ENCODE data around the gene FIBCD1.

Gene FIBCD1

GRCh38 chr9:130908878-130909355, 30.1 kb downstream of the FIBCD1 start:
- TF ChIP-seq FOXA1 (IDR thresholded peaks at IDR 0.05) (no peak), BHLHE40 (IDR thresholded peaks at IDR 0.05; ENCODE audit: borderline replicate concordance) (no peak), ELF4 (IDR thresholded peaks at IDR 0.05) (no peak), SUZ12 (IDR thresholded peaks at IDR 0.05) (no peak), TARDBP (IDR thresholded peaks at IDR 0.05) (no peak), PKNOX1 (IDR thresholded peaks at IDR 0.05) (no peak), ZNF384 (IDR thresholded peaks at IDR 0.05) (no peak), SP1 (IDR thresholded peaks at IDR 0.05) (no peak), ARNT (IDR thresholded peaks at IDR 0.05) (no peak), L3MBTL2 (conservative IDR thresholded peaks at IDR 0.05) (no peak), FOXM1 (IDR thresholded peaks at IDR 0.05; ENCODE audit: borderline replicate concordance) (no peak), CTBP1 (IDR thresholded peaks at IDR 0.05; ENCODE audit: borderline replicate concordance) (no peak), FOXK2 (IDR thresholded peaks at IDR 0.05) (no peak), LEF1 (IDR thresholded peaks at IDR 0.05; ENCODE audit: borderline replicate concordance) (no peak), HDGF (IDR thresholded peaks at IDR 0.05; ENCODE audit: borderline replicate concordance) (no peak)
- DNase-seq (ENCODE audit: extremely low spot score): no peak
- POLR2A ChIA-PET: no interaction called here
- CTCF ChIA-PET: no interaction called here

- CTCF ChIA-PET: interaction anchor here (1.1 kb wide), 1 partner anchor 38 kb away, joined by 3 read pairs; no protein-coding TSS in a partner anchor
- POLR2A ChIA-PET: no interaction called here
- TF ChIP-seq FOXK2 (IDR thresholded peaks at IDR 0.05) (no peak), NFRKB (IDR thresholded peaks at IDR 0.05) (no peak), FOXA1 (IDR thresholded peaks at IDR 0.05) (no peak), FOXM1 (IDR thresholded peaks at IDR 0.05; ENCODE audit: borderline replicate concordance) (no peak), TARDBP (IDR thresholded peaks at IDR 0.05) (no peak), ZNF384 (IDR thresholded peaks at IDR 0.05) (no peak), CTBP1 (IDR thresholded peaks at IDR 0.05; ENCODE audit: borderline replicate concordance) (no peak), BHLHE40 (IDR thresholded peaks at IDR 0.05; ENCODE audit: borderline replicate concordance) (no peak)
- no peak for DNase-seq (ENCODE audit: extremely low spot score)
Measured at GRCh38 chr9:130908146-130908877, 30.7 kb downstream of the FIBCD1 start.

GRCh38 chr9:130906735-130907416, 32.2 kb downstream of the FIBCD1 start:
- TF ChIP-seq FOXA1 (IDR thresholded peaks at IDR 0.05): no peak
- no peak for TF ChIP-seq ARNT (IDR thresholded peaks at IDR 0.05)
- no peak for TF ChIP-seq BHLHE40 (IDR thresholded peaks at IDR 0.05; ENCODE audit: borderline replicate concordance)
- TF ChIP-seq TARDBP (IDR thresholded peaks at IDR 0.05): no peak
- no peak for TF ChIP-seq SP1 (IDR thresholded peaks at IDR 0.05)
- no peak for TF ChIP-seq L3MBTL2 (conservative IDR thresholded peaks at IDR 0.05)
- TF ChIP-seq FOXK2 (IDR thresholded peaks at IDR 0.05): no peak
- ChIA-PET CTCF (no interaction called here), POLR2A (no interaction called here)
- no peak for DNase-seq (ENCODE audit: extremely low spot score)

- DNase-seq (ENCODE audit: extremely low spot score): no peak
- ChIA-PET CTCF (no interaction called here), POLR2A (no interaction called here)
- TF ChIP-seq BHLHE40 (IDR thresholded peaks at IDR 0.05; ENCODE audit: borderline replicate concordance): no peak
- no peak for TF ChIP-seq FOXM1 (IDR thresholded peaks at IDR 0.05; ENCODE audit: borderline replicate concordance)
- no peak for TF ChIP-seq TARDBP (IDR thresholded peaks at IDR 0.05)
- no peak for TF ChIP-seq ARNT (IDR thresholded peaks at IDR 0.05)
- no peak for TF ChIP-seq HDGF (IDR thresholded peaks at IDR 0.05; ENCODE audit: borderline replicate concordance)
- TF ChIP-seq CTBP1 (IDR thresholded peaks at IDR 0.05; ENCODE audit: borderline replicate concordance): no peak
- TF ChIP-seq L3MBTL2 (conservative IDR thresholded peaks at IDR 0.05): no peak
- TF ChIP-seq ZNF384 (IDR thresholded peaks at IDR 0.05): no peak
- no peak for TF ChIP-seq LEF1 (IDR thresholded peaks at IDR 0.05; ENCODE audit: borderline replicate concordance)
- TF ChIP-seq FOXK2 (IDR thresholded peaks at IDR 0.05): no peak
- TF ChIP-seq PKNOX1 (IDR thresholded peaks at IDR 0.05): no peak
Measured at GRCh38 chr9:130905902-130906734, 32.9 kb downstream of the FIBCD1 start.

GRCh38 chr9:130905125-130905901, 33.7 kb downstream of the FIBCD1 start:
- no peak for TF ChIP-seq ELF4 (IDR thresholded peaks at IDR 0.05)
- no peak for TF ChIP-seq FOXM1 (IDR thresholded peaks at IDR 0.05; ENCODE audit: borderline replicate concordance)
- TF ChIP-seq ARNT (IDR thresholded peaks at IDR 0.05): no peak
- TF ChIP-seq HDGF (IDR thresholded peaks at IDR 0.05; ENCODE audit: borderline replicate concordance): no peak
- no peak for TF ChIP-seq LEF1 (IDR thresholded peaks at IDR 0.05; ENCODE audit: borderline replicate concordance)
- no peak for TF ChIP-seq SP1 (IDR thresholded peaks at IDR 0.05)
- no peak for TF ChIP-seq TARDBP (IDR thresholded peaks at IDR 0.05)
- no peak for TF ChIP-seq PKNOX1 (IDR thresholded peaks at IDR 0.05)
- TF ChIP-seq CTBP1 (IDR thresholded peaks at IDR 0.05; ENCODE audit: borderline replicate concordance): no peak
- TF ChIP-seq FOXA1 (IDR thresholded peaks at IDR 0.05): no peak
- TF ChIP-seq L3MBTL2 (conservative IDR thresholded peaks at IDR 0.05): no peak
- TF ChIP-seq ZNF384 (IDR thresholded peaks at IDR 0.05): no peak
- TF ChIP-seq BHLHE40 (IDR thresholded peaks at IDR 0.05; ENCODE audit: borderline replicate concordance): no peak
- TF ChIP-seq FOXK2 (IDR thresholded peaks at IDR 0.05): no peak
- no peak for TF ChIP-seq NFRKB (IDR thresholded peaks at IDR 0.05)
- no peak for TF ChIP-seq SUZ12 (IDR thresholded peaks at IDR 0.05)
- ChIA-PET CTCF (no interaction called here), POLR2A (no interaction called here)
- no peak for DNase-seq (ENCODE audit: extremely low spot score)
